ENCODE measurements around the gene BANK1. TPM values are rescaled to one million over a fixed set of nuclear protein-coding genes. Genes with fewer than 3 reads are reported as not detected.

BANK1 gene
- total RNA-seq, 1 experiment from 2014 or later: 2.4 TPM

- no peak overlapping the region for H2AFZ ChIP-seq (ENCODE audit: low read depth, low read length, poor library complexity, severe bottlenecking)
- no peaks in the 10 kb centered on the region for H4K20me1 ChIP-seq (ENCODE audit: insufficient read depth)
- no peaks in the 10 kb centered on the region for H3K36me3 ChIP-seq (ENCODE audit: control insufficient read depth in 1 of 2, insufficient read depth in 2 of 2, low read length in 2 of 2)
- no peak overlapping the region for H3K4me2 ChIP-seq (ENCODE audit: low read length)
- no peak overlapping the region for H3K27ac ChIP-seq (ENCODE audit: low read depth, low read length)
- no peaks in the 10 kb centered on the region for H3K9me3 ChIP-seq (ENCODE audit: control insufficient read depth in 1 of 2, insufficient read depth in 1 of 2, low read depth in 1 of 2, low read length in 2 of 2)
- H3K9ac ChIP-seq (ENCODE audit: low read length): no peak overlapping the region
- H3K4me3 ChIP-seq (replicated peaks in 1 of 2; ENCODE audit: low read depth in 1 of 2, low read length in 2 of 2): no peak overlapping the region
- no peak for TF ChIP-seq EGR1 (IDR thresholded peaks at IDR 0.05; ENCODE audit: low read depth)
- no peak for TF ChIP-seq ATF3 (IDR thresholded peaks at IDR 0.05)
- TF ChIP-seq POLR2A (IDR thresholded peaks at IDR 0.05; ENCODE audit: borderline replicate concordance, extremely low read depth, insufficient read depth, insufficient read length): no peak
- no peak for TF ChIP-seq ELF1 (IDR thresholded peaks at IDR 0.05; ENCODE audit: borderline replicate concordance, low read depth)
- TF ChIP-seq EZH2 (IDR thresholded peaks at IDR 0.05): no peak
- no peak for TF ChIP-seq RAD21 (IDR thresholded peaks at IDR 0.05; ENCODE audit: low read depth)
- no peak for TF ChIP-seq YY1 (IDR thresholded peaks at IDR 0.05; ENCODE audit: extremely low read depth, insufficient replicate concordance, low read depth, low read length)
- TF ChIP-seq EZH2phosphoT487 (IDR thresholded peaks at IDR 0.05; ENCODE audit: borderline replicate concordance): no peak
- TF ChIP-seq CBX3 (IDR thresholded peaks at IDR 0.05; ENCODE audit: low read depth): no peak
- TF ChIP-seq JUND (IDR thresholded peaks at IDR 0.05): no peak
- no peak for TF ChIP-seq ZNF274 (IDR thresholded peaks at IDR 0.05; ENCODE audit: low read depth, low read length)
- TF ChIP-seq SIN3A (IDR thresholded peaks at IDR 0.05; ENCODE audit: low read depth): no peak
- CTCF ChIA-PET: no interaction called here
- no peaks in the 10 kb centered on the region for H3K79me2 ChIP-seq (ENCODE audit: insufficient read depth, low read length)
- ATAC-seq (no peak), DNase-seq (ENCODE audit: low read depth, low spot score) (no peak)
- intact Hi-C loops (cut with micrococcal nuclease): no loop called here
- POLR2A ChIA-PET: no interaction called here
- H3K9me2 ChIP-seq (ENCODE audit: insufficient read depth): no peaks in the 10 kb centered on the region
- no peaks in the 10 kb centered on the region for H3K4me1 ChIP-seq (ENCODE audit: control insufficient read depth in 1 of 2, insufficient read depth in 2 of 2, low read length in 2 of 2)
- H3K27me3 ChIP-seq (ENCODE audit: insufficient read depth, low read length): no peaks in the 10 kb centered on the region
- BruUV-seq (replicated peaks): no TSS peak
- RAD21 ChIA-PET (ENCODE audit: low non-redundant PET in 1 of 2, low total read pairs in 2 of 2, uncharacterized antibody in 2 of 2, unreplicated experiment in 2 of 2): no interaction called here
These were observed 315.5 kb downstream of the BANK1 start for GRCh38 chr4:102105983-102106382.

- RAD21 ChIA-PET (ENCODE audit: low non-redundant PET in 1 of 2, low total read pairs in 2 of 2, uncharacterized antibody in 2 of 2, unreplicated experiment in 2 of 2): no interaction called here
- no peak overlapping the region for H3K4me3 ChIP-seq (replicated peaks in 1 of 2; ENCODE audit: low read depth in 1 of 2, low read length in 2 of 2)
- no peak overlapping the region for H3K9ac ChIP-seq (ENCODE audit: low read length)
- no peaks in the 10 kb centered on the region for H3K79me2 ChIP-seq (ENCODE audit: insufficient read depth, low read length)
- no peaks in the 10 kb centered on the region for H3K9me2 ChIP-seq (ENCODE audit: insufficient read depth)
- H3K27me3 ChIP-seq (ENCODE audit: insufficient read depth, low read length): no peaks in the 10 kb centered on the region
- no peaks in the 10 kb centered on the region for H4K20me1 ChIP-seq (ENCODE audit: insufficient read depth)
- POLR2A ChIA-PET: no interaction called here
- no peak overlapping the region for H3K27ac ChIP-seq (ENCODE audit: low read depth, low read length)
- H3K9me3 ChIP-seq (ENCODE audit: control insufficient read depth in 1 of 2, insufficient read depth in 1 of 2, low read depth in 1 of 2, low read length in 2 of 2): no peaks in the 10 kb centered on the region
- DNase-seq (ENCODE audit: low read depth, low spot score) (no peak), ATAC-seq (no peak)
- CTCF ChIA-PET: no interaction called here
- H3K4me1 ChIP-seq (ENCODE audit: control insufficient read depth in 1 of 2, insufficient read depth in 2 of 2, low read length in 2 of 2): no peaks in the 10 kb centered on the region
- no peaks in the 10 kb centered on the region for H3K36me3 ChIP-seq (ENCODE audit: control insufficient read depth in 1 of 2, insufficient read depth in 2 of 2, low read length in 2 of 2)
- H3K4me2 ChIP-seq (ENCODE audit: low read length): no peak overlapping the region
- no TSS peak for BruUV-seq (replicated peaks)
- intact Hi-C loops (cut with micrococcal nuclease): no loop called here
- H2AFZ ChIP-seq (ENCODE audit: low read depth, low read length, poor library complexity, severe bottlenecking): no peak overlapping the region
- no peak for TF ChIP-seq SRF (IDR thresholded peaks at IDR 0.05; ENCODE audit: low read depth)
- no peak for TF ChIP-seq YY1 (IDR thresholded peaks at IDR 0.05; ENCODE audit: extremely low read depth, insufficient replicate concordance, low read depth, low read length)
- TF ChIP-seq TCF7L2 (IDR thresholded peaks at IDR 0.05; ENCODE audit: borderline replicate concordance, extremely low read depth, insufficient read depth, insufficient read length): no peak
- no peak for TF ChIP-seq JUND (IDR thresholded peaks at IDR 0.05)
- no peak for TF ChIP-seq CTCF (IDR thresholded peaks at IDR 0.05 in 2 of 3, conservative IDR thresholded peaks at IDR 0.05 in 1 of 3; ENCODE audit: borderline replicate concordance in 1 of 3, insufficient read depth in 1 of 3, low read depth in 2 of 3, low read length in 2 of 3)
- no peak for TF ChIP-seq POLR2AphosphoS5 (IDR thresholded peaks at IDR 0.05; ENCODE audit: low read depth, low read length)
- TF ChIP-seq FOSL1 (IDR thresholded peaks at IDR 0.05; ENCODE audit: low read depth): no peak
- no peak for TF ChIP-seq MAX (IDR thresholded peaks at IDR 0.05)
- no peak for TF ChIP-seq ZFX (IDR thresholded peaks at IDR 0.05)
- TF ChIP-seq CBX3 (IDR thresholded peaks at IDR 0.05; ENCODE audit: low read depth): no peak
- no peak for TF ChIP-seq CEBPB (IDR thresholded peaks at IDR 0.05; ENCODE audit: low read depth)
- no peak for TF ChIP-seq SP1 (IDR thresholded peaks at IDR 0.05; ENCODE audit: low read depth)
- TF ChIP-seq ZNF274 (IDR thresholded peaks at IDR 0.05; ENCODE audit: low read depth, low read length): no peak
These were observed 323.6 kb downstream of the BANK1 start for GRCh38 chr4:102114118-102114630.

Measured in HCT116 (cell line).